PC-3 (cell line): Measurements from ENCODE around the gene SMTNL1. TPM values are rescaled to one million over a fixed set of nuclear protein-coding genes. Genes with fewer than 3 reads are reported as not detected.

Source experiments
- ATAC-seq: fragments of 200-7000 bp; cut with Tn5 transposase; 2 replicates; pipeline ENCODE4 v1.9.1; 2020; ENCODE audit warnings: mild to moderate bottlenecking, moderate library complexity
- BruUV-seq: library from RNA; stranded (reverse); fragments of 400-500 nt; replicated peaks from 2 replicates; lab custom pipeline; 2021; lab: Mats Ljungman, UMichigan
- CTCF ChIA-PET: fragments of 300-600 bp; sonication (Branson Sonifier 250); formaldehyde crosslinking; loops from one replicate; lab custom pipeline; 2022; ENCODE audit warnings: antibody characterized with exemption; lab: Charles Lee
- POLR2A ChIA-PET: fragments of 300-600 bp; sonication (Branson Sonifier 250); formaldehyde crosslinking; loops from one replicate; lab custom pipeline; 2022; ENCODE audit warnings: antibody characterized with exemption; ENCODE audit not compliant: unreplicated experiment; lab: Charles Lee
- DNase-seq: peaks from one replicate; pipeline ENCODE4 v3.0.0-alpha.2; 2015
- H2AFZ ChIP-seq: fragments of 300-600 bp; sonication (generic); 2 replicates; pipeline ENCODE4 v1.6.0; 2016; ENCODE audit warnings: antibody characterized with exemption, low read length
- H3F3A ChIP-seq: fragments of 300-600 bp; sonication (generic); one replicate; pipeline ENCODE4 v1.6.0; 2017; ENCODE audit warnings: antibody characterized with exemption, low read length, control low read depth, mild to moderate bottlenecking; ENCODE audit not compliant: unreplicated experiment
- H3K27ac ChIP-seq: fragments of 300-600 bp; sonication (generic); 2 replicates; pipeline ENCODE4 v1.5.1; 2016; ENCODE audit warnings: mild to moderate bottlenecking, low read length
- H3K27me3 ChIP-seq: fragments of 300-600 bp; sonication (generic); 2 replicates; pipeline ENCODE4 v1.6.1; 2016; ENCODE audit warnings: low read length, mixed read lengths
- H3K36me3 ChIP-seq: fragments of 300-600 bp; sonication (generic); 2 replicates; pipeline ENCODE4 v1.6.1; 2016; ENCODE audit warnings: low read depth, mixed run types, low read length, mixed read lengths
- H3K4me1 ChIP-seq: fragments of 300-600 bp; sonication (generic); 2 replicates; pipeline ENCODE4 v1.5.1; 2016; ENCODE audit warnings: low read length; ENCODE audit not compliant: insufficient read depth
- H3K4me2 ChIP-seq: fragments of 300-600 bp; sonication (generic); 2 replicates; pipeline ENCODE4 v1.6.0; 2016; ENCODE audit warnings: low read length
- H3K4me3 ChIP-seq: fragments of 300-600 bp; sonication (generic); 2 replicates; pipeline ENCODE4 v1.5.1; 2016; ENCODE audit warnings: mild to moderate bottlenecking, low read length, mixed read lengths
- H3K79me2 ChIP-seq: fragments of 300-600 bp; sonication (generic); 2 replicates; pipeline ENCODE4 v1.6.1; 2017; ENCODE audit warnings: low read length, mixed read lengths
- H3K9ac ChIP-seq: fragments of 300-600 bp; sonication (generic); 2 replicates; pipeline ENCODE4 v1.6.0; 2016; ENCODE audit warnings: mild to moderate bottlenecking, low read length
- H3K9me2 ChIP-seq: fragments of 300-600 bp; sonication (generic); replicated peaks from 2 replicates; pipeline ENCODE4 v1.6.1; 2016; ENCODE audit warnings: mixed run types, low read length, mixed read lengths
- H3K9me3 ChIP-seq: fragments of 300-600 bp; sonication (generic); 2 replicates; pipeline ENCODE4 v1.6.1; 2016; ENCODE audit warnings: low read length, mixed read lengths
- H4K20me1 ChIP-seq: fragments of 300-600 bp; sonication (generic); 2 replicates; pipeline ENCODE4 v1.6.1; 2016; ENCODE audit warnings: low read length, mixed read lengths
- CTCF ChIP-seq: fragments of 300-600 bp; sonication (generic); conservative IDR thresholded peaks from 2 replicates; pipeline ENCODE4 v1.5.1; 2017; ENCODE audit warnings: antibody characterized with exemption, low read depth, mild to moderate bottlenecking, low read length
- EZH2 ChIP-seq: fragments of 300-600 bp; sonication (generic); IDR thresholded peaks from one replicate; pipeline ENCODE4 v1.6.1; 2017; ENCODE audit warnings: antibody characterized with exemption, mild to moderate bottlenecking, low read length; ENCODE audit not compliant: unreplicated experiment
- EZH2phosphoT487 ChIP-seq: fragments of 300-600 bp; sonication (generic); IDR thresholded peaks from 2 replicates; pipeline ENCODE4 v1.6.1; 2018; ENCODE audit warnings: mild to moderate bottlenecking, antibody characterized with exemption, low read length, borderline replicate concordance
- intact Hi-C: fragments of 100-400 bp; cut with micrococcal nuclease; formaldehyde crosslinking; loops from 2 replicates; pipeline ENCODE4 v1.9.0; 2023
- total RNA-seq: library from RNA; depleted of rRNA; stranded (reverse); fragments of >200 nt; gene quantifications from 2 replicates; pipeline ENCODE4 v1.2.3, GENCODE V29; 2014

The SMTNL1 gene
- total RNA-seq, 1 experiment from 2014 or later, result not detected

GRCh38 chr11:57508341-57509170, 28.8 kb upstream of the SMTNL1 start:
- H3K4me3 ChIP-seq, result no peak overlapping the region
- BruUV-seq, result no TSS peak
- no peaks in the 10 kb centered on the region for H3F3A ChIP-seq
- H3K36me3 ChIP-seq, result no peaks in the 10 kb centered on the region
- H4K20me1 ChIP-seq, result no peaks in the 10 kb centered on the region
- no peaks in the 10 kb centered on the region for H3K79me2 ChIP-seq
- H3K9me3 ChIP-seq, result no peaks in the 10 kb centered on the region
- no peaks in the 10 kb centered on the region for H3K4me1 ChIP-seq
- intact Hi-C loops, result no loop called here
- no peak overlapping the region for H2AFZ ChIP-seq
- H3K27ac ChIP-seq, result no peak overlapping the region
- CTCF ChIA-PET, result no interaction called here
- ATAC-seq (no peak), DNase-seq (no peak)
- no peaks in the 10 kb centered on the region for H3K27me3 ChIP-seq
- H3K9me2 ChIP-seq, result no peaks in the 10 kb centered on the region
- no peak overlapping the region for H3K4me2 ChIP-seq
- TF ChIP-seq EZH2phosphoT487 (no peak), CTCF (no peak), EZH2 (no peak)
- H3K9ac ChIP-seq, result no peak overlapping the region
- POLR2A ChIA-PET, result no interaction called here

DNA sequence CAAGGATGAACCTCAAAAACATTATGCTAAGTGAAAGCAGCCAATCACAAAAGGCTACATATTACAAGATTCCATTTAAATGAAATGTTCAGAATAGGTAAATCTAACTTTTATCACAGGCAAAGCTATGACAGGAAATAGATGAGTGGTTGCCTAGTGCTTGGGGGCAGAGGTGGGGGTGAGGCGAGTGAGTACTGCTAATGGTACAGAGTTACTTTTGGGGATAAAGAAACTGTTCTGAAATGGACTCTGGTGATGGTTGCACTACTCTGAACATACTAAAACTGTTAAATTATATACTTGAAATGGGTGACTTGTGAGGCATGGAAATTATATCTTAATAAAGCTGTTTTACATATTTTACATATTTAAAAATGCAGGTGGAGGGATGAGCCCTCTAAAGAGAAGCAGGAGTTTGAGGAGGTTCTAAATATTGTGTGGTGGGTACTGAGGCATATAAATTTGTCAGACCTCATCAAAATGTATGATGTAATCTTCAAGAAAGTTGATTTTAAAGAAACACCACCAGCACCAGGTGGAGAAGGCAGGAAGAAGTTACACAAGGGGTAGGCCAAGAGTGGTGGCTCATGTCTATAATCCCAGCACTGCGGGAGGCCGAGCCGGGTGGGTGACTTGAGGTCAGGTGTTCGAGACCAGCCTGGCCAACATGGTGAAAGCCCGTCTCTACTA, 25.5 kb upstream of the SMTNL1 start:
- POLR2A ChIA-PET, result no interaction called here
- Histone ChIP-seq H3K9me2 (no peaks in the 10 kb centered on the region), H4K20me1 (no peaks in the 10 kb centered on the region), H3K9ac (no peak overlapping the region), H2AFZ (no peak overlapping the region), H3K4me2 (no peak overlapping the region), H3F3A (no peaks in the 10 kb centered on the region), H3K4me3 (no peak overlapping the region), H3K27ac (no peak overlapping the region), H3K27me3 (no peaks in the 10 kb centered on the region), H3K4me1 (peaks cover 9% of the 10 kb centered on the region), H3K79me2 (no peaks in the 10 kb centered on the region), H3K9me3 (no peaks in the 10 kb centered on the region), H3K36me3 (no peaks in the 10 kb centered on the region)
- BruUV-seq, result no TSS peak
- DNase-seq (no peak), ATAC-seq (no peak)
- intact Hi-C loops, result no loop called here
- CTCF ChIA-PET, result no interaction called here
- TF ChIP-seq EZH2 (no peak), CTCF (no peak), EZH2phosphoT487 (no peak)
